NT2/D1 (cell line): ENCODE measurements around the gene VN1R5.

Experiments
- YY1 ChIP-seq: IDR thresholded peaks from 2 replicates; pipeline ENCODE4 v1.6.1; 2011; ENCODE audit not compliant: insufficient read length, insufficient read depth
- ZNF274 ChIP-seq: IDR thresholded peaks from 2 replicates; pipeline ENCODE4 v1.6.1; 2011; ENCODE audit warnings: mild to moderate bottlenecking, low read depth, low read length

DNA sequence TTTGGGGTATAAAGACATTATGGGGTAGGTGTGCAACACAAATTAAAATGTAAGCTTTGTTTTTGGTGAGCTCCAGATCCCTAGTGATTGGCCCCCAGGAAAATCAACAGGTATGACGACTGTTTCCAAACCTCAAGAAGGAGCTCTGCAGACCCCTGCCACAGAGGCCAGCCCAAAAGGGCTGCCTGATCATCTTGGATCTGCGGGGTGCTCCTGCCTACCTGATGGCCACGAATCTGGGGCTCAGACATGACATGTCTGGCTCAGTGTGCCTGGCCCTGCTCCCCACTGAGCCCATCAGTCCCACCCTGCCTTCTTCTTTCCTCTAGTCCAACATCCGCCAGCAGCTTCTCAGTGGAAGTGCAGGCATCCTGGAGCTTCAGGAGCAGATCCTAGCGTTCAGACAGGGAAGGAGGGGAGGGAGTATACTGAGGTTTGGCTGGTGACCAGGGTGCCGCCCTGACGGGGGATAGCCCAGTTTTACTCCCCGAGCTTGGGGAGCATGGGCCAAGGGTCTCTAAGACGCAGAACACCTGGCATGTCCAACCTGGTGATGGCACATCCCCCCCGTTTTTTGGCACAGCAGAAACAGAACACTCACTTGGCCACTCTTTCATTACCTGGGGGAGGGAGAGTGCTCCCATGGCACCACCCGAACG, 44.0 kb downstream of the VN1R5 start:
- no peak for TF ChIP-seq YY1
- no peak for TF ChIP-seq ZNF274
